Measurements from ENCODE around the gene TMEM86B.
"Not testable (repeated sequence)": the region's sequence is repeated elsewhere in the genome, so short reads cannot be mapped to it uniquely, and the experiment has no call there.

TMEM86B gene

GRCh38 chr19:55229789-55230182 is 1.2 kb upstream of the TMEM86B start:
- H3K36me3 ChIP-seq (ENCODE audit: control insufficient read depth in 1 of 2, insufficient read depth in 2 of 2, low read length in 2 of 2) = peaks cover 18 to 78% of the 10 kb centered on the region in 2 donors
- no peaks in the 10 kb centered on the region for H3K27me3 ChIP-seq (ENCODE audit: control insufficient read depth in 1 of 2, insufficient read depth in 2 of 2, low read length in 2 of 2)
- H3K9me3 ChIP-seq (ENCODE audit: control insufficient read depth in 1 of 2, low read length in 2 of 2) = no peaks in the 10 kb centered on the region
- H3K9ac ChIP-seq (ENCODE audit: low read depth in 1 of 2, low read length in 2 of 2) = no peak overlapping the region
- H3K27ac ChIP-seq (ENCODE audit: low read depth, low read length) = no peak overlapping the region
- peaks cover 13 to 19% of the 10 kb centered on the region in 2 donors for H3K4me1 ChIP-seq (ENCODE audit: control insufficient read depth in 1 of 2, insufficient read depth in 2 of 2, low read length in 2 of 2)
- H3K4me3 ChIP-seq (ENCODE audit: low read depth in 1 of 2, low read length in 2 of 2) = no peak overlapping the region

GRCh38 chr19:55229145-55229788 is 704 bp upstream of the TMEM86B start:
- peak overlapping the region; percentile 21 to 23 for H3K4me3 ChIP-seq (ENCODE audit: low read depth in 1 of 2, low read length in 2 of 2)
- peaks cover 13 to 19% of the 10 kb centered on the region in 2 donors for H3K4me1 ChIP-seq (ENCODE audit: control insufficient read depth in 1 of 2, insufficient read depth in 2 of 2, low read length in 2 of 2)
- no peaks in the 10 kb centered on the region for H3K9me3 ChIP-seq (ENCODE audit: control insufficient read depth in 1 of 2, low read length in 2 of 2)
- no peak overlapping the region for H3K27ac ChIP-seq (ENCODE audit: low read depth, low read length)
- no peaks in the 10 kb centered on the region for H3K27me3 ChIP-seq (ENCODE audit: control insufficient read depth in 1 of 2, insufficient read depth in 2 of 2, low read length in 2 of 2)
- peak overlapping the region in 1 of 2 donors; percentile 38 for H3K9ac ChIP-seq (ENCODE audit: low read depth in 1 of 2, low read length in 2 of 2)
- peaks cover 13 to 73% of the 10 kb centered on the region in 2 donors for H3K36me3 ChIP-seq (ENCODE audit: control insufficient read depth in 1 of 2, insufficient read depth in 2 of 2, low read length in 2 of 2)

GRCh38 chr19:55228015-55228391 is 560 bp downstream of the TMEM86B start:
- Histone ChIP-seq H3K36me3 (ENCODE audit: control insufficient read depth in 1 of 2, insufficient read depth in 2 of 2, low read length in 2 of 2) (peaks cover 7 to 69% of the 10 kb centered on the region in 2 donors), H3K27ac (ENCODE audit: low read depth, low read length) (no peak overlapping the region), H3K9me3 (ENCODE audit: control insufficient read depth in 1 of 2, low read length in 2 of 2) (no peaks in the 10 kb centered on the region), H3K4me1 (ENCODE audit: control insufficient read depth in 1 of 2, insufficient read depth in 2 of 2, low read length in 2 of 2) (peaks cover 13 to 19% of the 10 kb centered on the region in 2 donors), H3K27me3 (ENCODE audit: control insufficient read depth in 1 of 2, insufficient read depth in 2 of 2, low read length in 2 of 2) (no peaks in the 10 kb centered on the region), H3K9ac (ENCODE audit: low read depth in 1 of 2, low read length in 2 of 2) (no peak overlapping the region), H3K4me3 (ENCODE audit: low read depth in 1 of 2, low read length in 2 of 2) (peak overlapping the region in 1 of 2 donors; percentile 36)

- peaks cover 13 to 19% of the 10 kb centered on the region in 2 donors for H3K4me1 ChIP-seq (ENCODE audit: control insufficient read depth in 1 of 2, insufficient read depth in 2 of 2, low read length in 2 of 2)
- H3K9ac ChIP-seq (ENCODE audit: low read depth in 1 of 2, low read length in 2 of 2) = no peak overlapping the region
- no peaks in the 10 kb centered on the region for H3K27me3 ChIP-seq (ENCODE audit: control insufficient read depth in 1 of 2, insufficient read depth in 2 of 2, low read length in 2 of 2)
- no peak overlapping the region for H3K27ac ChIP-seq (ENCODE audit: low read depth, low read length)
- H3K9me3 ChIP-seq (ENCODE audit: control insufficient read depth in 1 of 2, low read length in 2 of 2) = no peaks in the 10 kb centered on the region
- no peak overlapping the region for H3K4me3 ChIP-seq (ENCODE audit: low read depth in 1 of 2, low read length in 2 of 2)
- H3K36me3 ChIP-seq (ENCODE audit: control insufficient read depth in 1 of 2, insufficient read depth in 2 of 2, low read length in 2 of 2) = peaks cover 7 to 63% of the 10 kb centered on the region in 2 donors
Observed at GRCh38 chr19:55227241-55228014, 1.1 kb downstream of the TMEM86B start.

GRCh38 chr19:55226788-55227187 is 1.8 kb downstream of the TMEM86B start:
- no peaks in the 10 kb centered on the region for H3K27me3 ChIP-seq (ENCODE audit: control insufficient read depth in 1 of 2, insufficient read depth in 2 of 2, low read length in 2 of 2)
- no peak overlapping the region for H3K9ac ChIP-seq (ENCODE audit: low read depth in 1 of 2, low read length in 2 of 2)
- H3K4me3 ChIP-seq (ENCODE audit: low read depth in 1 of 2, low read length in 2 of 2) = no peak overlapping the region
- no peaks in the 10 kb centered on the region for H3K9me3 ChIP-seq (ENCODE audit: control insufficient read depth in 1 of 2, low read length in 2 of 2)
- H3K27ac ChIP-seq (ENCODE audit: low read depth, low read length) = no peak overlapping the region
- peaks cover 1 to 57% of the 10 kb centered on the region in 2 donors for H3K36me3 ChIP-seq (ENCODE audit: control insufficient read depth in 1 of 2, insufficient read depth in 2 of 2, low read length in 2 of 2)
- peaks cover 13 to 19% of the 10 kb centered on the region in 2 donors for H3K4me1 ChIP-seq (ENCODE audit: control insufficient read depth in 1 of 2, insufficient read depth in 2 of 2, low read length in 2 of 2)

GRCh38 chr19:55226273-55226672 is 2.3 kb downstream of the TMEM86B start:
- no peak overlapping the region for H3K9ac ChIP-seq (ENCODE audit: low read depth in 1 of 2, low read length in 2 of 2)
- no peaks in the 10 kb centered on the region for H3K27me3 ChIP-seq (ENCODE audit: control insufficient read depth in 1 of 2, insufficient read depth in 2 of 2, low read length in 2 of 2)
- H3K4me3 ChIP-seq (ENCODE audit: low read depth in 1 of 2, low read length in 2 of 2) = no peak overlapping the region
- H3K36me3 ChIP-seq (ENCODE audit: control insufficient read depth in 1 of 2, insufficient read depth in 2 of 2, low read length in 2 of 2) = peaks cover 0 to 52% of the 10 kb centered on the region in 2 donors
- no peak overlapping the region for H3K27ac ChIP-seq (ENCODE audit: low read depth, low read length)
- no peaks in the 10 kb centered on the region for H3K9me3 ChIP-seq (ENCODE audit: control insufficient read depth in 1 of 2, low read length in 2 of 2)
- H3K4me1 ChIP-seq (ENCODE audit: control insufficient read depth in 1 of 2, insufficient read depth in 2 of 2, low read length in 2 of 2) = peaks cover 13 to 19% of the 10 kb centered on the region in 2 donors

GRCh38 chr19:55225415-55225958 is 3.1 kb downstream of the TMEM86B start:
- Histone ChIP-seq H3K27me3 (ENCODE audit: control insufficient read depth in 1 of 2, insufficient read depth in 2 of 2, low read length in 2 of 2) (no peaks in the 10 kb centered on the region), H3K36me3 (ENCODE audit: control insufficient read depth in 1 of 2, insufficient read depth in 2 of 2, low read length in 2 of 2) (peaks cover 0 to 46% of the 10 kb centered on the region in 2 donors), H3K4me3 (ENCODE audit: low read depth in 1 of 2, low read length in 2 of 2) (no peak overlapping the region), H3K9me3 (ENCODE audit: control insufficient read depth in 1 of 2, low read length in 2 of 2) (no peaks in the 10 kb centered on the region), H3K4me1 (ENCODE audit: control insufficient read depth in 1 of 2, insufficient read depth in 2 of 2, low read length in 2 of 2) (peaks cover 13 to 19% of the 10 kb centered on the region in 2 donors), H3K9ac (ENCODE audit: low read depth in 1 of 2, low read length in 2 of 2) (no peak overlapping the region), H3K27ac (ENCODE audit: low read depth, low read length) (no peak overlapping the region)

- H3K27me3 ChIP-seq (ENCODE audit: control insufficient read depth in 1 of 2, insufficient read depth in 2 of 2, low read length in 2 of 2); H3K9me3 ChIP-seq (ENCODE audit: control insufficient read depth in 1 of 2, low read length in 2 of 2); H3K4me3 ChIP-seq (ENCODE audit: low read depth in 1 of 2, low read length in 2 of 2); H3K9ac ChIP-seq (ENCODE audit: low read depth in 1 of 2, low read length in 2 of 2); H3K27ac ChIP-seq (ENCODE audit: low read depth, low read length): not testable (repeated sequence)
- Histone ChIP-seq H3K36me3 (ENCODE audit: control insufficient read depth in 1 of 2, insufficient read depth in 2 of 2, low read length in 2 of 2) (peaks cover 4 to 39% of the 10 kb centered on the region in 2 donors), H3K4me1 (ENCODE audit: control insufficient read depth in 1 of 2, insufficient read depth in 2 of 2, low read length in 2 of 2) (peaks cover 13 to 19% of the 10 kb centered on the region in 2 donors)
Observed at GRCh38 chr19:55224679-55225414, 3.7 kb downstream of the TMEM86B start.

- Histone ChIP-seq H3K4me1 (ENCODE audit: control insufficient read depth in 1 of 2, insufficient read depth in 2 of 2, low read length in 2 of 2) (peaks cover 11 to 16% of the 10 kb centered on the region in 2 donors), H3K27ac (ENCODE audit: low read depth, low read length) (no peak overlapping the region), H3K36me3 (ENCODE audit: control insufficient read depth in 1 of 2, insufficient read depth in 2 of 2, low read length in 2 of 2) (peaks cover 4 to 32% of the 10 kb centered on the region in 2 donors), H3K4me3 (ENCODE audit: low read depth in 1 of 2, low read length in 2 of 2) (no peak overlapping the region), H3K9ac (ENCODE audit: low read depth in 1 of 2, low read length in 2 of 2) (no peak overlapping the region), H3K27me3 (ENCODE audit: control insufficient read depth in 1 of 2, insufficient read depth in 2 of 2, low read length in 2 of 2) (no peaks in the 10 kb centered on the region), H3K9me3 (ENCODE audit: control insufficient read depth in 1 of 2, low read length in 2 of 2) (peaks cover 0 to 2% of the 10 kb centered on the region in 2 donors)
Observed at GRCh38 chr19:55224038-55224665, 4.4 kb downstream of the TMEM86B start.
